ENCODE data around the gene PI4KA. TPM values are rescaled to one million over a fixed set of nuclear protein-coding genes. Genes with fewer than 3 reads are reported as not detected.

PI4KA gene
- total RNA-seq, 1 donor from 2014 or later, result 24.4 TPM

GRCh38 chr22:20875296-20875695 is 16.7 kb upstream of the PI4KA start:
- Histone ChIP-seq H3K79me2 (ENCODE audit: low read depth) (no peaks in the 10 kb centered on the region), H3K9ac (no peak overlapping the region), H4K20me1 (ENCODE audit: low read depth) (no peaks in the 10 kb centered on the region), H3K36me3 (no peaks in the 10 kb centered on the region), H2AFZ (replicated peaks) (no peak overlapping the region), H3K4me2 (no peak overlapping the region), H3F3A (ENCODE audit: low read depth) (no peaks in the 10 kb centered on the region), H3K4me1 (no peaks in the 10 kb centered on the region), H3K4me3 (no peak overlapping the region), H3K27ac (no peak overlapping the region), H3K9me3 (ENCODE audit: low read depth) (no peaks in the 10 kb centered on the region), H3K27me3 (no peaks in the 10 kb centered on the region)
- Mint-ChIP-seq H3K27ac (no peak overlapping the region), H3K4me3 (no peak overlapping the region), H3K27me3 (ENCODE audit: insufficient read depth, low read depth) (peaks cover 4% of the 10 kb centered on the region), H3K9me3 (no peaks in the 10 kb centered on the region), H3K4me1 (peaks cover 2% of the 10 kb centered on the region), H3K36me3 (peaks cover 3% of the 10 kb centered on the region)
- DNase-seq (ENCODE audit: low spot score), result no peak
- TF ChIP-seq, protein P1, sequence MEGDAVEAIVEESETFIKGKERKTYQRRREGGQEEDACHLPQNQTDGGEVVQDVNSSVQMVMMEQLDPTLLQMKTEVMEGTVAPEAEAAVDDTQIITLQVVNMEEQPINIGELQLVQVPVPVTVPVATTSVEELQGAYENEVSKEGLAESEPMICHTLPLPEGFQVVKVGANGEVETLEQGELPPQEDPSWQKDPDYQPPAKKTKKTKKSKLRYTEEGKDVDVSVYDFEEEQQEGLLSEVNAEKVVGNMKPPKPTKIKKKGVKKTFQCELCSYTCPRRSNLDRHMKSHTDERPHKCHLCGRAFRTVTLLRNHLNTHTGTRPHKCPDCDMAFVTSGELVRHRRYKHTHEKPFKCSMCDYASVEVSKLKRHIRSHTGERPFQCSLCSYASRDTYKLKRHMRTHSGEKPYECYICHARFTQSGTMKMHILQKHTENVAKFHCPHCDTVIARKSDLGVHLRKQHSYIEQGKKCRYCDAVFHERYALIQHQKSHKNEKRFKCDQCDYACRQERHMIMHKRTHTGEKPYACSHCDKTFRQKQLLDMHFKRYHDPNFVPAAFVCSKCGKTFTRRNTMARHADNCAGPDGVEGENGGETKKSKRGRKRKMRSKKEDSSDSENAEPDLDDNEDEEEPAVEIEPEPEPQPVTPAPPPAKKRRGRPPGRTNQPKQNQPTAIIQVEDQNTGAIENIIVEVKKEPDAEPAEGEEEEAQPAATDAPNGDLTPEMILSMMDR (IDR thresholded peaks at IDR 0.05), result no peak
- TF ChIP-seq EZH2phosphoT487 (IDR thresholded peaks at IDR 0.05), result no peak
- TF ChIP-seq EZH2 (IDR thresholded peaks at IDR 0.05), result no peak

GRCh38 chr22:20873214-20873613 is 14.6 kb upstream of the PI4KA start:
- H3K9me3 Mint-ChIP-seq, result no peaks in the 10 kb centered on the region
- TF ChIP-seq, protein P1 (IDR thresholded peaks at IDR 0.05), result no peak
- no peak for TF ChIP-seq EZH2phosphoT487 (IDR thresholded peaks at IDR 0.05)
- TF ChIP-seq EZH2 (IDR thresholded peaks at IDR 0.05), result no peak
- H3K27me3 ChIP-seq, result no peaks in the 10 kb centered on the region
- H3K27ac Mint-ChIP-seq, result no peak overlapping the region
- H3K36me3 ChIP-seq, result no peaks in the 10 kb centered on the region
- H3K4me3 ChIP-seq, result no peak overlapping the region
- no peaks in the 10 kb centered on the region for H3F3A ChIP-seq (ENCODE audit: low read depth)
- H3K4me1 Mint-ChIP-seq, result no peaks in the 10 kb centered on the region
- H4K20me1 ChIP-seq (ENCODE audit: low read depth), result no peaks in the 10 kb centered on the region
- H3K4me1 ChIP-seq, result no peaks in the 10 kb centered on the region
- no peaks in the 10 kb centered on the region for H3K9me3 ChIP-seq (ENCODE audit: low read depth)
- H3K9ac ChIP-seq, result no peak overlapping the region
- DNase-seq (ENCODE audit: low spot score), result no peak
- H3K36me3 Mint-ChIP-seq, result peaks cover 6% of the 10 kb centered on the region
- peaks cover 3% of the 10 kb centered on the region for H3K27me3 Mint-ChIP-seq (ENCODE audit: insufficient read depth, low read depth)
- H3K4me2 ChIP-seq, result no peak overlapping the region
- H3K27ac ChIP-seq, result no peak overlapping the region
- no peak overlapping the region for H2AFZ ChIP-seq (replicated peaks)
- no peaks in the 10 kb centered on the region for H3K79me2 ChIP-seq (ENCODE audit: low read depth)
- H3K4me3 Mint-ChIP-seq, result no peak overlapping the region

DNA sequence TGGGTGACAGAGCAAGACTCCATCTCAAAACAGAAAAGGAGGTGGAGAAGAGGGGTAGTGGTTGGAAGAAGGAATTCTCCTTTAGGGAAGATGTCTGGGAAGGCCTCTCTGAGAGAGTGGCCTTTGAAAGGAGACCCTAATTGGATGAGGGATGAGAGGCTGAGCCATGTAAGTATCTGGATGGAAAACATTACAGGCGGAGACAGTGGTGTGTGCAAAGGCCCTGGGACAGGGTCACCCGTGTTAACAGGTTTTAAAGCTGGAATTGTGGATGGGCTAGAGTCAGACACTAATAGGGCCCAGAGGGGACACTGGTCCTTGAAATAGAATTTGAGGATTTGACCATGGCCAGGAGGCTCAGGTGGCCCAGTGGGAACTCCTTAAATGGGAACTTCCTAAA is 10.6 kb upstream of the PI4KA start:
- Histone ChIP-seq H3F3A (ENCODE audit: low read depth) (no peaks in the 10 kb centered on the region), H3K27ac (no peak overlapping the region), H3K4me2 (no peak overlapping the region), H2AFZ (replicated peaks) (no peak overlapping the region), H3K9ac (no peak overlapping the region), H3K9me3 (ENCODE audit: low read depth) (no peaks in the 10 kb centered on the region), H3K4me3 (no peak overlapping the region), H3K36me3 (no peaks in the 10 kb centered on the region), H3K27me3 (no peaks in the 10 kb centered on the region), H4K20me1 (ENCODE audit: low read depth) (no peaks in the 10 kb centered on the region), H3K4me1 (peaks cover 3% of the 10 kb centered on the region), H3K79me2 (ENCODE audit: low read depth) (no peaks in the 10 kb centered on the region)
- no peaks in the 10 kb centered on the region for H3K9me3 Mint-ChIP-seq
- H3K4me1 Mint-ChIP-seq, result peaks cover 6% of the 10 kb centered on the region
- H3K27me3 Mint-ChIP-seq (ENCODE audit: insufficient read depth, low read depth), result no peaks in the 10 kb centered on the region
- H3K4me3 Mint-ChIP-seq, result no peak overlapping the region
- no peak for DNase-seq (ENCODE audit: low spot score)
- no peak for TF ChIP-seq EZH2phosphoT487 (IDR thresholded peaks at IDR 0.05)
- TF ChIP-seq EZH2 (IDR thresholded peaks at IDR 0.05), result no peak
- TF ChIP-seq, protein P1 (IDR thresholded peaks at IDR 0.05), result no peak
- peaks cover 6% of the 10 kb centered on the region for H3K36me3 Mint-ChIP-seq
- no peak overlapping the region for H3K27ac Mint-ChIP-seq

Measured in neural progenitor cell (in vitro differentiated cells).